Islet of Langerhans (tissue), 1 donor: Measurements from ENCODE around the gene ZDHHC5.
A peak's percentile ranks its signal among the peaks of the same experiment; 100 is the strongest.

Experiments used
- FAIRE-seq: peaks from one replicate; lab custom pipeline; 2011; peaks lifted over from hg19 to GRCh38; lab: Jason Lieb, UNC

The ZDHHC5 gene, protein sequence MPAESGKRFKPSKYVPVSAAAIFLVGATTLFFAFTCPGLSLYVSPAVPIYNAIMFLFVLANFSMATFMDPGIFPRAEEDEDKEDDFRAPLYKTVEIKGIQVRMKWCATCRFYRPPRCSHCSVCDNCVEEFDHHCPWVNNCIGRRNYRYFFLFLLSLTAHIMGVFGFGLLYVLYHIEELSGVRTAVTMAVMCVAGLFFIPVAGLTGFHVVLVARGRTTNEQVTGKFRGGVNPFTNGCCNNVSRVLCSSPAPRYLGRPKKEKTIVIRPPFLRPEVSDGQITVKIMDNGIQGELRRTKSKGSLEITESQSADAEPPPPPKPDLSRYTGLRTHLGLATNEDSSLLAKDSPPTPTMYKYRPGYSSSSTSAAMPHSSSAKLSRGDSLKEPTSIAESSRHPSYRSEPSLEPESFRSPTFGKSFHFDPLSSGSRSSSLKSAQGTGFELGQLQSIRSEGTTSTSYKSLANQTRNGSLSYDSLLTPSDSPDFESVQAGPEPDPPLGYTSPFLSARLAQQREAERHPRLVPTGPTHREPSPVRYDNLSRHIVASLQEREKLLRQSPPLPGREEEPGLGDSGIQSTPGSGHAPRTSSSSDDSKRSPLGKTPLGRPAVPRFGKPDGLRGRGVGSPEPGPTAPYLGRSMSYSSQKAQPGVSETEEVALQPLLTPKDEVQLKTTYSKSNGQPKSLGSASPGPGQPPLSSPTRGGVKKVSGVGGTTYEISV

DNA sequence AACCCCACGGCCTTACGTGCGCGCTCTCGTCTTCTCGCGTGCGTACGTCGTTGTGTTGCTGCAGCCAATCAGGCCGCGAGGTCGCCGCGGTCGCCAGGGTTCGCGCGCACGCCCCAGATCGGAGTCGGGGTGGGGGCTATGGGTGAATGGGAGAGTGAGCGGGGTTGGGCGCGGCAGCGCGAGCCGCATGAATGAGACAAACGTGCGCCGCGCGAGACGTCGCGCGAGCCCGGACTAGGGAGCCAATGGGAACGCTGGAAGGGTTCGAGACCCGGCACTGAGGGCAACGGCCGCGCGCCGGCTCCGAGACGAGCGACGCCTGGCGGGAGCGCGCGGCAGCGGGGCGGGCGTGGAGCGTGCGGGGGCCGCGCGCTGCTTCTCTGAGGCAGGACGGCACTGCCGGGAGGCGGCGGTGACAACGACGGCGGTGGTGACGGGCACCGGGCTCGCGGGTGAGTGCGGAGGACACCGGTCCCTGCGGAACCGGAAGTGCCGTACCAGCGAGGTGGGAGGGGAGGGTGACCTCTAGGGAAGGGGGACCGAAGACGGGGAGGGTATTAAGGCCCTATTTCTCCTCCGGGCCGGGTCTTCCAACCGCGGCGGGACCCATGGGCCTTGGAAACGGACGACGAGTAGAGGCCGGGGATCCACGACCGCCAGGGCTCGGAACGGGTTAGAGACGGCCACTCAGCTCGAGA lies at the start of gene ZDHHC5:
TSS of gene ZDHHC5 (plus strand) at position 379 of the 698 bp plus-strand sequence. CDS start 4,977 bp downstream, outside the sequence.
- no peak for FAIRE-seq

DNA sequence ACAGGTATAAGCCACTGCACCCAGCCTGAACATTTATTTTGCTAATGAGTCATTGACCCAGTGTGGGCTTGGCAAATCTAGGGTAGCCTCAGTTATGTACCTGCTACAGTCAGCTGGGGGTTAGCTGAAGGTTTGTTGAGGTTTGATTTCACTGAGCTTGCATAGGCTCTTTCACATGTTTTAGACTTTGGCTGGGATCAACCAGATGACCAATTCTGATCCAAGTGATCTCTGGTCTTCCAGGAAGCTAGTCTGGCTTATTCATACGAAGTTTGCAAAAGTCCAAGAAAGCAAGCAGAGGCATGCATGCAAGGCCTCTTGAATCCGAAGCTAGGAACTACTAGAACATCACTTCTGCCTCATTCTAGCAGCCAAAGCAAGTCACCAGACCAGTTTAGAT lies 49.5 kb upstream of the ZDHHC5 start:
- FAIRE-seq = no peak

DNA sequence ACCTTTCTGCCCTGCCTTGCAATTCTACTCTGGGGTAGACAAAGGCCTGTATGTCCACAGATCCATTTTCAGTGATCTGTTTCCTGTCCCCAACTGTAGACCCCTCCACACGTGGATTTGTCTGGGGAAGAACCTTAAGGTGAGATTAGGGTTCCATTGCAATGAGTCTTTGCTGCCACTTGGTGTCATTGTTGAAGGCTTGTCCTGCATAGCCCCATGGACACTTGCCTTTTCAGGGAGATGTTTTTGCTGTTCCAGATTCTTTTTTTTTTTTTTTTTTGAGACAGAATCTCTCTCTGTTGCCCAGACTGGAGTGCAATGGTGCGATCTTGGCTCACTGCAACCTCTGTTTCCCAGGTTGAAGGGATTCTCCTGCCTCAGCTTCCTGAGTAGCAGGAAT lies 48.6 kb upstream of the ZDHHC5 start:
- no peak for FAIRE-seq

DNA sequence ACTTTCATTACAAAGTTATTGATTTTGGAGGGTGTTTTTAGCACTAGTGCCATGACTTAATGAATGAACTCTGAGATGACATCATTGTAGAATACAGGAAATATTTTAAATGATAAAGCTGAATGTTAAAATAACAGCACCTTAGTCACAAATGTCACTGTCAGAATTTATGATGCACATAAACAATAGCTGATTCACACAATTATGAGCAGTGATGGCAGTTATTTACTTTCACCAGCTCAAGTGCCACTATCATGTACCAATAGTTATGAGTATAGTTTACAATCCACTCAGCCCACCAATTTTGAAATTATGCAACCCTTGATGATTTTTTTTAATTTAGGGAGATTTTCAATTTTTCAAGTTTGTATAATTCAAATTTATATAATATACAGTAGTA lies 47.4 kb upstream of the ZDHHC5 start:
- no peak for FAIRE-seq

DNA sequence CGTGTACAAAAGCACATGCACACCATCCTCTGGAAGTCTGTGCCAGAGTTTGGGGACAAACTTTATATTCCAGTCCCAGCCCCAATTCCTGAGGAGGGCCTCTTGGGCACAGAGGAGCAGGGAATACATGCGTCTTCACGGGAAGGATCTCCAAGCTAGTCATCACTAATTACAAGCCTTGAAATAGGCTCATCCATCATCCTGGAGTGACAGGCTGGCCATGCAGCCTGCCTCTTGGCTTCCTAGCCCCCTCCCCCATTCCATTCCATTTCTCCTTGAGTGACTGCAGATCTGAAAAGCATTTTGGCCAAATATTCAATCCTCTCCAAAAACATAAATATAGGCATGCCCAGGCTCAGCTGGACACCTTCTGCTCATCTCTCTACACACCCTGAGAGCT lies 45.7 kb upstream of the ZDHHC5 start:
- FAIRE-seq = no peak

DNA sequence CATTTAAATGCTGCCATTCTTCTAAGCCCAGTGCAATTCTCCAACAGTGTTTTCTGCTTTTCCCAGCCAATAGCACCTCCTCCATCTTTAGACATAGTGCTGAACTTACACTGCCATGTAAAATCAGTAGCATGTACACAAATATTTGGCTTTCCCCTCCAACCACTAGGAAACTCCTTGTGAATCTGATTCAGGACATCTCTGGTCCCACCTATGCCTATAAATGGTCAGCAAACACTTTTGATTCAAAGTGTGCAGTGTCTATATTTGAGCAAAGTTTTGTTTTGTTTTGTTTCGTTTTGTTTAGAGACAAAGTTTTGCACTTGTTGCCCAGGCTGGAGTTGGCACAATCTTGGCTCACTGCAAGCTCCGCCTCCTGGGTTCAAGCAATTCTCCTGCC lies 43.0 kb upstream of the ZDHHC5 start:
- FAIRE-seq = no peak

DNA sequence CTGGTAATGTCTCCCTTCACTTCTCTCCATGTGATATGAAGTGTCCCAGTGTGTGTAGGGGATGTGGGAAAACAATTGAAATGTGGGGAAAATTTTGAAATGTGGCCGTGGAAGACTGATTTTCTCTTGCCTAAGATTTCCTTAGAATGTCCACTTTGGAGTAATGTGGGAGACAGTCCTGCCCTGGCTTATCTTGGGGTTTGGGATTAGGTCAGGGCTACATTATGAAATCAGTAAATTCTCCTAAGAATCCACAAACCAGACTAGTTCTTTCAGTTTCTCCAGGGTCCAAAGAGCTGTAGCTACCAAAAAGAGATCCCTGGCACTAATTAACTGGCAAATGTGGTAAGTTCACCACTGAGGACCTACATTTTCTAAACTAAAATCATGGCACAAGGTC lies 41.0 kb upstream of the ZDHHC5 start:
- no peak for FAIRE-seq

DNA sequence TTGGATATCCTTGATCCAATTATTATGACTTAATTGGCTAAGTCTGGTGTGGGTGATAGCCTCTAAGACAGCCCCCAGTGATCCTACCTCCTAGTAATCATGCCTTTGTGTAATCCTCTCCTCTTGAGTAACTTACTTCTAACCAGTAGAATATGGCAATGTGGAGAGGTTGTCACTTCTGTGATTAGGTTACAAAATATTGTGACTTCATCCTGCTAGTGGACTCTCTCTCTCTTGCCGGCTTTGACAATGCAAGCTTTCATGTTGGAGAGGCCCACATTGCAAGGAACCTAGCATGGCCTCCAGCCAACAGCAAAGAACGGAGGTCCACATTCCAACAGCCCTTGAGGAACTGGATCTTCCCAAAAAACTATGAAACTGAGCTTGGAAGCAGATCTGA lies 37.7 kb upstream of the ZDHHC5 start:
- no peak for FAIRE-seq

DNA sequence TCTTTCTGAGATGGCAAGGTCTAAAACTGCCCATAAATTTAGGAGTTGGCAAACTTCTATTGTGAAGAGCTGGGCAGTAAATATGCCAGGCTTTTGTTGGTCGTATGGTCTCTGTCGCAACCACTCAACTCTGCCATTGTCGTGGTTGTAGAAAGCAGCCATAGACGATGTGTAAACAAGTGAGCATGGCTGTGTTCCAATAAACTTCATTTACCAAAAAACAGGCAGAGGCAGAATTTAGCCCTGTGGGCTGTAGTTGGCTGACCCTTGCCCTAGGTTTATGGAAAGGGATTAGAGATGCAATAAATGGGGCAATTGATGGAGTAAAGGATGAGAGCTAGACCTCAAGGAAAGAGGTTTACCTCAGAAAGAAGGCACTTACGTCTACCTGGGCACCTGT lies 35.8 kb upstream of the ZDHHC5 start:
- FAIRE-seq = no peak

DNA sequence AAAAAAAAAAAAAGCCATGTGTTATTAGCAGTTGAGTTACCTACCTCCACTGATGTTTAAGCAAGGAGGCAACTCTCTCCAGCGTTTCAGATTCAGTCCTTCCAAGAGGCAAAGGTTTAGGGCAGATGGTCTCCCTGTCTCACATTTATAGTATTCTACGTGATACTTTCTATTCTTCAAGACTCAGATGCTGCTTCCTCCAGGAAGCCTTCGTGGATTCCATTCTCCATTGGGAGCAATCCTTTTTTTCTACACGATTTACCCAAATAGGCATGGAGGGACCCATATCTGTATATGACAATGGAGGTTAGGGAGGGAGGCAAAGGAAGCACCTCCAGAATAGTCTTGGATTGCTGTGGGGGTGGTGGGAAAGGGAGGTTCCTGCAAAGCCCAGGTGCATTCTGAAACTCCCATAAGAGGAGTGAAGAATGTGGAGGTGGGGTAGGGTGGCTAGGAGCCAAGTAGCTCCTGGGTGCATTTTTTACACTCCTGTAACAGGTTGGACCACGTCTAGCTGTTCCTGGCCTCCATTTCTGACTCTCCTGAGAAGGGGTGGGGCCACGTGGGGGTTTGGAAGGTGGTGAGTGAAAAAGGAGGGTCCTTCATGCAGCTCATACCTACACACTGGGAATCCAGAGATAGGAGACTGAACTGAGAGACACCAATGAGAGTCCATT lies 34.4 kb upstream of the ZDHHC5 start:
- FAIRE-seq = no peak

DNA sequence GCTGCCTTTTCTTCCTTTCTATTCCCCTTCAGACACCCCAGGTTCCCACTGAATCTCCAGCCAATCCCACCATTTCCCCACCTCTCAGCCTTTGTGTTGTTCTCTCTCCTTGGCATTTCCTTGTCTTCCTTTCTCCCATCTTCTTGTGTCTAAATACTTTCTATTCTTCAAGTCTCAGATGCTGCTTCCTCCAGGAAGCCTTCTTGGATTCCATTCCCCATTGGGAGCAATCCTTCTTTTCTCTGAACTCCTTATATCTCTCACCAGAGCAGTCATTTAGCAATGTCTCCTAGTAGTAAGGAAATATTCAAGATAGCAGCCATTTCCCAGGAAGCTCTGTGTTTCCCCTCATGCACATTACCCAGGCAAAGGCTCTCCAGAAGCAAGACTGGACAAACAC lies 33.6 kb upstream of the ZDHHC5 start:
- no peak for FAIRE-seq

DNA sequence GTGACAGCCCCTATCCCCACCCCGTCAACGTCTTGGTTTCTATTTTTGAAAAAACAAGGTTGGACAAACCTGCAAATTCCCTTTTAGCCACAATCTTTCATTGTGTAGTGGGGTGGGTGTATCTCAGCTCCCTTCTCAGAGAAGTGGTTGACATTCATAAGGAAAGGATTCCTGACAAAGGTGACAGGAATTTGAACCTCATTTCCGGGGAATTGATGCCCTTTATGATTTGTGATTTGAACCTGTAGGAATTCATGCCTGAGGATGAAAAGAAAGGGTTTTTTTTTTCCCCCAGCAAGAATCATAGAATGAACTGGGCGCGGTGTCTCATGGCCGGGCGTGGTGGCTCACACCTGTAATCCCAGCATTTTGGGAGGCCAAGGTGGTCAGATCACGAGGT lies 32.7 kb upstream of the ZDHHC5 start:
- FAIRE-seq = no peak

DNA sequence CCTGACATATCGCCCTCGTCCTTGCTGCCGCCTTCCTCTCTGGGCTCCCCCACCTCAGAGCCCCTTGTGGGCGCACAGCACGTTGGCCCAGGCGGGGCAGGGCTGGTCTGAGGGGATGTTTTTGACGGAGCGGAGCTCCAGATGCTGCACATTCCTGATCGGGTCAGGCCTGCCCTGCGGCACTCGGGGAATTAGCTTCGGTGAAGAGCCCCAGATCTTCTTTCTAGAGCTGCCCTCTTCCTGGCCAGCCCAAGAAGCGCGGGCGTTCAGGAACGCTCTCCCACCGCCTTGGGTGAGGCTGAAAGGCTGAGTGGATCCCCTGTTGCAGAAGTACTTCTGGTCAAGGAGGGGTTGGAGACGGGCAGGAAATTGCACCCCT lies 30.3 kb upstream of the ZDHHC5 start:
- FAIRE-seq = no peak

DNA sequence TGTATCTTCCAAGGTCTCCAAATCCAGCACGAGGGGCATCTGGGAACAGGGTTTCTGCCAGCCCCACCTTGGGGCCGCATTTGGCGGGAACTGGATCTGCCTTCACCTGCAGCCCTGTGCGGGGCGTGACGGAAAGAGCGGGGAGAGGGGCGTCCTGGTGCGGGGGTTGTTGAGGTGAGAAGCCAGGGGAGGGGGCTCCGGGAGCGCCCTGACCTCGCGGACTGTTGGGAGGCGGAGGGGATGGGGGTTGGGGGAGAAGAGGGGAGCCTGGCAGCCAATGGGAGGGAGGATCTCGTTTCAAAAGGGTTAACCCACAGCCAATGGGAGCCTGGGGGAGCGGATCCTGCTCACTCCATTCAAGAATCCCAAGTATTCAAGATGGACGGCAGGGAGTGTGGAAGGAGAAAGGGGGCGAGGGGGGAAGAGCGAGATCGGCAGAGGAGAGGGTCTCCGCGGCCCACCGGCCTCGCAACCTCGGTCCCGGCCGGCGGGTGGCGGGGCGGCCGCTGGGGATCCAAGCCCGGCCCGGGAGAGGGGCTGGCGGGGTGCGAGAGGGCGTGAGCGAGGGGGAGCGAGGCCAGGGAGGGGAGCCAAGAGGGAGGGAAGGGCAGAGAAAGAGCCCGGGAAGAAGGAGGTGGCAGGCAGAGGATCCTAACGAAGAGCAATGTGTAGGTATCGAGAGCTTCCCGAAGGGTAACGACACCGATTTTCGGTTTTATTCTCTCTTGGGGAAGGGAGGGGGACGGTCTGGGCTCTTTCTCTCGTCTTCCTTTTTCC lies 29.7 kb upstream of the ZDHHC5 start:
- no peak for FAIRE-seq

DNA sequence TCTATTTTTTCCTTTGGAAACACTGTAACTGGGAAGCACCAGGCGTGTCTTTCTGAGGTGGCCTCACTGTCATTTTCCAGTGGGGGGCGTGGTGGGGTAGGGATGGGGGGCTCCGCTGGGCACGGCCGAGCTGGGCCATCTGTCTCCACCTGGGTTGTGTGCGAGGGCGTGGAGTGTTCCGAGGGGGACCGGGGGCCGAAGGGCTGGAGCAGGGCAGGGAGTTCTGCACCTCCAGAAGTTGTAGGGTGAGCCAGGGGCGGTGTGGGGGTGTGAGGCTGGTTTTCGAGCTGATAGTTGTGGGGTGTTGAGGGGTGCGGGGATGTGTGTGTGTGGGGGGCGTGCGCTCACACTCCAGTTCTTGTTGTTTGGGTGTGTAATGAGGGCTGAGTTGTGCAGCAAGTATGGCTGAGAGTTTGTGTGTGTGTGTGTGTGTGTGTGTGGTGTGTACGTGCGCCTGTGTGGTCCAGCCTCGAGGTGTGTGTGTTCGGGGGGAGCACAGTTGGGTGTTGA lies 29.0 kb upstream of the ZDHHC5 start:
- FAIRE-seq = no peak

DNA sequence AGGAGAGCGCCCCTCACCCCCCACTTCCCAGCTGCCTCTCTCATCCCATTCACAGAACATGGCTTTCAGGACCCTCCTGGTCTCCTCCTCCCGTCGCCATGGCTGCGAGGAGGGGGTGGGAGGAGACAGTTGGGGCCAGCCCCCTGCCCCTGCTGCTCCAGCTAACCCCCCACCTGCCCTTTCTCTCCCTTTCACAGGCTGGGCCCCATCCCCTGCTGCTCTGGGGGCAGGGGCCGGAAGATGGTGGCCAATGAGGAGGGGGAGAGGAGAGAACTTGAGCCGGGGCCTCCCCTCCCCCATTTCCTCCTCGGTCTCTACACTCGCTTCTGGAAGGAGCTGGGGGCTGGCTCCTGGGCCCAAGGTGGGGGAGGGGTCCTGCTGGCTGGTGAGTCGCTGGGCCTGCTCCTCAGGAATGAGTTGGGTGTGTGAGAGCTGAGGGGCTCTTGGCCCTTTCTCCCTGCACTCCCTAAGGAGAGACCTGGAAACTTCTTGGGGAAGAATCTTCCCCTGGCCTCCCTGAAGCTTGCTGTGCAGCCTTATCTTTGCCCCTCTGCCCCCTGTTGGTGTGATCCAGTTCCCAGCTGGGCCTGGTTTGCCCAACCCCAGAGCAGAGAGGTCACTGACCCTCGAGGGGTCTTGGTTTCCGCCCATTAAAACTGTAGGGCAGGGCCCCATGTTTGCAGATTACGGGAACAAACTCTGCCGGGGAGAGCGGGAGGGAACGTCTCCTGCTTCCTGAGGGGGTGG lies 28.4 kb upstream of the ZDHHC5 start:
- no peak for FAIRE-seq

DNA sequence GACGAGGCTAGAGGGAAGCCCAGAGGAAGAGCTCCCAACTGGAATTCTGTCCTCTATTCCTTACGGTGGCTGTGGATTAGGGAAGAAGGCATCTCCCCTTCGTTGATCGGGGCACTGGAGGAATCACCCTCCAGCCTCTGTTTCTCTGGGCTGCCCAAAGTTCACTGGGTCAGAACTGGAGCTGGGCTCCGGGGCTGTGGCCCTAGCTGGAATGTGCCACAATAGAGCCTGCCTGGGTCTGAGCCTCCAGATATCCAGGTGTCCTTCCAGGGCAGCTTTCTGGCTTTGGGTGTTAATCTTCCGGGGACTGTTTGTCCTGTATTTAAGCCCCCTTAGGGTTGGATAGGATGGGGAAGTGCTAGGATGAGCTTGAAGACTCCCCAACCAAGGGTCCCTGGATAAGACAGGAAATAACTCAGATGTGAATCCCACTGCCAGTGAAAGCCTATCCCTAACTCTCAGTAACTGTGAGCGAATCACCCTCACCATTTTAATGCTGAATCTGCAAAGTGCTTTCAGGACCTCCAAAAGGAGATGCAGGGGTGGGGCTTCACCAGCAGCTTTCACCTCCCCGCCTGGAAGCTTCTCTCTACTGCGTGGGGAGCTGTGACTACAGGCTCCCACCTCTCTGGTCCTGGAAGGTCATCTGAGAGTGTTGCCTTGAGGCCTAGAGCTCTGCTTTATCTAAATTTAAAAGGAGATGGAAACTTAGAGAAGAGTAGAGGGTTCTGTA lies 27.7 kb upstream of the ZDHHC5 start:
- FAIRE-seq = no peak

DNA sequence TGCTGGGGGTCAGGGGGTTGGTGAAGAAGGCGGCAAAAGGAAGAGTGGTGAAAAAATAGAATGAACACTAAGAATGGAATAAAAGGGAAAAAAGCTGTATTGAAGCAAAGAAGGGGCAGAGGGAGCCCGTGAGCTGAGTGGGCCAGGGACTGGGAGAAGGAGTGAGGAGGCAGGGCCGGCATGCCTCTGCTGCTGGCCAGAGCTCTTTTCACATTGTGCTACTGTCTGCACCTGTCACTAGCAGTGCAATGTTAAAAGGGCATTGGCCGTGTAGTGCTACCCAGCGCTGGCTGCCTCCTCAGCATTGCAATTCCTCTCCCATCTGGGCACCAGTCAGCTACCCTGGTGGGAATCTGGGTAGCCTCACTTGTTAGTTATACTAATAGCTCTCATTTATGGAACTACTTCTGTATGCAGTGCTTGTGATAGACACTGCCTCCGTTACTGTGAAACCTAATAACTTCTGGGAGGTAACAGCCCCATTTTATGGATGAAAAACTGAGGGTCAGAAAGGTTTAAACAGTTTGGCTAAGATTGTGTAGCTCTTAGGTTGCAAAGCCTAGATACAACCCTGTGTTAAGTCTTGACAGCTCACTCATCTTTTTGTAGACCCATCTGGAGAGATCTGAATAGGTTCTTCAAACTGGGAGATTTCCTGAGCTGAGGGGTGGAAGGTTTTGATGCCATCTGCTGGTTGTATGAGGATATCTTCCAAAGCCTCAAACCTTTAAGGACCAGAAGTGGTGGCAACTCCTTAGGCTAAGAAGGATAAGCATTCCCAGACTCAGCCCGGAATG lies 26.7 kb upstream of the ZDHHC5 start:
- FAIRE-seq = peak; percentile 55

DNA sequence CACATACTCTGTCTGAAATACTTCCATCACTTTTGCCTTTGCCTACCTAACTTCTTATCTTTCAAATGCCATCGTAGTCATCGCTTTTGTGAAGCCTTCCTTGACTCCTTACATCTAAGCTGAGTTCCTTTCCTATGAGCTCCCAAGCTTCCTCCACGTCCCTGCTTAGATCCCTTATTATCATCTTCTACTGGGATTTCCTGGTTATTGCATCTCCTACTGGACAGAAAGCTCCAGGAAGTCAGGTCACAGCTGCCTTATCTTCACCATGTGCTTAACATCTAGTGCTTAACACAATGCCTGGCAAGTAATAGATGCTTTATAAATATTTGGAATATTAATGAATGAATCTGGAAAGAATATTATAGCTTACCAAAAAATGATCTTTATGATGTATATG lies 24.1 kb upstream of the ZDHHC5 start:
- FAIRE-seq = no peak
